GM12872 (cell line): Measurements from ENCODE around the gene TRAP1.

ENCODE experiments used
- TF ChIP-seq, protein P1 (sequence below): IDR thresholded peaks from 3 replicates; pipeline ENCODE4 v1.5.1; 2011; ENCODE audit warnings: low read depth, mild to moderate bottlenecking, low read length, moderate library complexity; ENCODE audit not compliant: insufficient read depth

Gene TRAP1

DNA sequence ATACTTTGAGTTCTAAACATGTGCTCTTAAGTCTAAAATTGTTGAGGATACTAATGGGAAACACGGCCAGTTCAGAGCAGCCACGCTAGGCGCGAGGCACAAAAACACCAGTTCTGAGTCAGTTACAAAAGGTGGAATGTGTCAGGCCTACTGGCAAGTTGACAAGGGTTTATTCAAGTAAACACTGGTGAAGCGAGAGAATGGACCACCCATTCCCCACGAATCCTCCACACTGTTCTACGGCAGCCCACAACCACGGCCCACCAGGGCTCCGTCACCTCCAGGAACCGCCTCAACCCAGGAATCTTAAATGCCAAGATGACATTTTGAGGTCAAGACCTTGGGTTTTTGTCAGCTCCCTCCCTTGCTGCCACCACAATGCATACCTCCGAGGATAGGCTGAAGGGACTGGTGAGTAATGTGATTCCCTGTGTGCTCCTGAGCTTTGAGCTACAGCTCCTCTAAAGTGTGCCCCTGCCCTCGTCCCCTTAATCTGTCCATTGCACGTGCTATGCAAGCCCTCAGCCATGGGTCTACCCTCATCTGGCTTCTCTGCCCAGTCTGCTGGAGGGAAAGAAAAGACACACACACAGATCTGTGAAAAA, 28.5 kb upstream of the TRAP1 start:
- TF ChIP-seq, protein P1, sequence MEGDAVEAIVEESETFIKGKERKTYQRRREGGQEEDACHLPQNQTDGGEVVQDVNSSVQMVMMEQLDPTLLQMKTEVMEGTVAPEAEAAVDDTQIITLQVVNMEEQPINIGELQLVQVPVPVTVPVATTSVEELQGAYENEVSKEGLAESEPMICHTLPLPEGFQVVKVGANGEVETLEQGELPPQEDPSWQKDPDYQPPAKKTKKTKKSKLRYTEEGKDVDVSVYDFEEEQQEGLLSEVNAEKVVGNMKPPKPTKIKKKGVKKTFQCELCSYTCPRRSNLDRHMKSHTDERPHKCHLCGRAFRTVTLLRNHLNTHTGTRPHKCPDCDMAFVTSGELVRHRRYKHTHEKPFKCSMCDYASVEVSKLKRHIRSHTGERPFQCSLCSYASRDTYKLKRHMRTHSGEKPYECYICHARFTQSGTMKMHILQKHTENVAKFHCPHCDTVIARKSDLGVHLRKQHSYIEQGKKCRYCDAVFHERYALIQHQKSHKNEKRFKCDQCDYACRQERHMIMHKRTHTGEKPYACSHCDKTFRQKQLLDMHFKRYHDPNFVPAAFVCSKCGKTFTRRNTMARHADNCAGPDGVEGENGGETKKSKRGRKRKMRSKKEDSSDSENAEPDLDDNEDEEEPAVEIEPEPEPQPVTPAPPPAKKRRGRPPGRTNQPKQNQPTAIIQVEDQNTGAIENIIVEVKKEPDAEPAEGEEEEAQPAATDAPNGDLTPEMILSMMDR: no peak

DNA sequence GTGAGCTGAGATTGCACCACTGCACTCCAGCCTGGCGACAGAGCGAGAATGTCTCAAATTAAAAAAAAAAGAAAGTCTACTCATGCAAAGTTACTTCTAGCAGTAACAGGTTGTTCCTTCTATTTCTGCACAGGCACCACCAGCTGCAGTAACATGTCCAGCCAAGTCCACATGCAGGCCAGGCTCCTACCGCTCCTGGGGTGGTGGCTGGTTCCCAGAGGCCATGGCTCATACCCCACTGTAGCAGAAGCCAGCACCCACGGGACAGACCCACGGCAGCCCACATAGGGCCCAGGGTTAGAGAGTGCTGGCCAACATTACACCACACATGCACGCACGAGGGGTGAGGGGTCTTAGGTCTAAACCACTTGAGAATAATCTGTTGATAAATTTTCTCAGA, 26.7 kb upstream of the TRAP1 start:
- TF ChIP-seq, protein P1: no peak

DNA sequence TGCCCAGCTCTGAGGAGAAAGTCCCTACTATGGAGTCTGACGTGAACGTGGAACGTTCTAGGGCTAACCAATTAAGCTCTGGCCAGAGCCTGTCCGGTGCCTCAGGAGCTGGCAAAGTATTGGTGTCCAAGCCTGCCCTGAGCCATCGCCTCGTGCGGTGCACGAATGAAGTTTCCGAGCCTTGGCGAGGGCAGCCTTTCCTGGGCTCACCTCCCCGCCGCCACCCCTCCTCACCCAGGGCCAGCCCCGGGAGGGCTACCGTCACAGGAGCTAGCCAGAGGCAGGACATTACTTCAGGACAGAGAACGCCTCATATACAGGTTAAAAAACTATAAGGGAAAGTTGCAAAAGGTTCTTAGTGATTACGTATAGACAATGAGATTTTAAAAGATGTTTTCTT, 23.6 kb upstream of the TRAP1 start:
- TF ChIP-seq, protein P1: no peak

DNA sequence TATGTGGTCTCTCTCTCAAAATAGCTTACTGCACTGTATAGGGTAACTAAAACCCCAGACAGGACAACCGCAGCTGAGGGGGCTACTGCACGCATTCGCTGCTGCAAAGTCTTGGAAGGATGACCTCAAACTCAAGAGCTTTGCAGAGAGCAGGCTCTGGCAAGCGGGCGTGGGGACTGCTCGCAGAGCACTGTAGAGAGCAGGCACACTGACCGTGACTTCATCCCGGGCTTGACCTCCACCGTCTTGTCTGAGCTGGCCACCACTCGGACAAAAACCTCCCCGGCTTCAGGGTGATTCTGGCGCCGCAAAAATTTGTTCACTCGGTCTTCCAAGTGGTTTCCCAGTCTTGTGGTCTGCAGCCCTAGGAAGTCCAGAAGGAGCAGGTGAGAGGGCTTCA, 22.9 kb upstream of the TRAP1 start:
- TF ChIP-seq, protein P1: no peak

DNA sequence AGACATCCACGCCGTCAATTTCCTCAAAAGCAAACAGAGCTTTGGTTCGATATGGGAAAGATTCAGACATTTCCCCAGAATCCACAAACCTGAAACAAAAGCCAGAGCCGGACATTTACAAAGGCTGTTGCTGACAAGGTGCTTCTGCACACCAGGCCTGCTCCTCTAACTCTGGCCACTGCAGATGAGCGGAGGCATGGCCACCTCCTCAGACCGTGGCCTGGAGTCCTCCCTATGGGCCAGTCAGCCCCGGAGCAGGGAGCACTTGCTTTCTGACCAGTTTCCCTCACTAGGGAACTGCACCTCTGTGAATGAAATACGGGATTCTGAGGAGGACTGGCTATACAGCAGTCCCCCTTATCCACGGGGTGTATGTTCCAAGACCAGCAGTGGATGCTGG, 22.3 kb upstream of the TRAP1 start:
- TF ChIP-seq, protein P1: no peak

DNA sequence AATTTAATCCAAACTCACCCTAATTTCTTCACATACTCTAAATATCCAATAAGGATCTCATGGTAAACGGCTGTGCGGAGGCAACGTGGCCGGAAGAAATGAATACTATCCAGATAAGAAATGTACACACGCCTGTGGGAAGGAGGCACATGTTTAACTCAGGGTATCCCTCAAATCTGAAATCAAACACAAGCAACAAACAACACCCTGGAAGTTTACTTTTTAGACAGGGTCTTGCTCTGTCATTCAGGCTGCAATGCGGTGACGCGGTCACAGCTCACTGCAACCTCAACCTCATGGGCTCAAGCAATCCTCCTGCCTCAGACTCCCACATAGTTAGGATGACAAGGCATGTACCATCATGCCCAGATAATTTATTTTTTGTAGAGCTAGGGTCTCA, 21.2 kb upstream of the TRAP1 start:
- TF ChIP-seq, protein P1: no peak

DNA sequence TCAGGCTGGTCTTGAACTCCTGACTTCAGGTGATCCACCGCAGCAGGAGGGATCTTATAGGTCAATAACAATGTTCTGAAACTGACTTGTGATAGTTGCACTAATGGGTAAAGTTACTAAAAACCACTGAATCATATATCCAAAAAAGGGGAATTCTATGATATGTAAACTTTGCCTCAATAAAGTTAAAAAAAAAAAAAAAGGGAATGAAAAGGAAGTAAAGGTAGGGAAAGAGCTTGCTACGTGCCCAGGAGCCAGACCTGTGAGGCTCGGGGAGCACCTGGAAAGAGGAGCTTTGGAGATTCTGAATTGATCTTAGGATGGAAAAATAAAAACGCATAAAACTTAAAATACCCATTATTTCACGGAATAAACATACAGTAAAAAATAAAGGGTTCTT, 20.8 kb upstream of the TRAP1 start:
- TF ChIP-seq, protein P1: no peak
